Right lobe of liver (tissue), 6 donors: Measurements from ENCODE around the gene SUCLG2. TPM values are rescaled to one million over a fixed set of nuclear protein-coding genes. Genes with fewer than 3 reads are reported as not detected.
"Not testable (repeated sequence)": the region's sequence is repeated elsewhere in the genome, so short reads cannot be mapped to it uniquely, and the experiment has no call there.

Experiments used
- ATAC-seq, 4 donors: fragments of 200-7000 bp; cut with Tn5 transposase; one replicate each; pipeline ENCODE4 v1.9.1; 2020; ENCODE audit warnings: mild to moderate bottlenecking in 4 of 4, moderate library complexity in 4 of 4
- DNase-seq, 3 donors: peaks; one replicate each; pipeline ENCODE4 v3.0.0-alpha.2; 2020
- H3K27ac ChIP-seq, 3 donors: fragments of 200-600 bp; one replicate each; pipeline ENCODE4 v1.8.0; 2022
- H3K27me3 ChIP-seq, 2 donors: fragments of 200-600 bp; one replicate each; pipeline ENCODE4 v1.8.0; 2022
- H3K36me3 ChIP-seq, 4 donors: fragments of 200-600 bp; sonication (generic) in 1 of 4; one replicate each; pipeline versions ENCODE4 v1.5.1 to v1.8.0; 2017 to 2022; ENCODE audit warnings: control low read depth in 1 of 4
- H3K4me1 ChIP-seq, 4 donors: fragments of 200-600 bp; sonication (generic) in 1 of 4; one replicate each; pipeline versions ENCODE4 v1.5.1 to v1.8.0; 2017 to 2022; ENCODE audit warnings: control low read depth in 1 of 4
- H3K4me3 ChIP-seq, 3 donors: fragments of 200-600 bp; one replicate each; pipeline ENCODE4 v1.8.0; 2022
- H3K9me3 ChIP-seq, 4 donors: fragments of 200-600 bp; sonication (generic) in 1 of 4; one replicate each; pipeline versions ENCODE4 v1.5.1 to v1.8.0; 2017 to 2022; ENCODE audit warnings: control low read depth in 1 of 4
- CTCF ChIP-seq, 4 donors: fragments of 200-600 bp in 3 of 4; fragments of 450-650 bp in 1 of 4; IDR thresholded peaks; one replicate each; pipeline versions ENCODE4 v1.5.1 to v1.8.0; 2016 to 2022; ENCODE audit warnings: antibody characterized with exemption in 4 of 4, mild to moderate bottlenecking in 2 of 4
- POLR2A ChIP-seq: fragments of 450-650 bp; IDR thresholded peaks from one replicate; pipeline ENCODE4 v1.6.1; 2017; ENCODE audit warnings: antibody characterized with exemption, mild to moderate bottlenecking
- WGBS: methylation state at CpG from one replicate; pipeline ENCODE4 v1.1.6; 2018; ENCODE audit warnings: low coverage, low lambda C conversion rate; ENCODE audit not compliant: insufficient coverage; ENCODE audit errors: missing lambda C conversion rate; 5-methylcytosine and 5-hydroxymethylcytosine counted together
- intact Hi-C, 2 donors: fragments of 100-400 bp; cut with DNase I; formaldehyde crosslinking; loops; one replicate each; pipeline versions ENCODE4 v1.11.2 to v1.14.1; 2022
- total RNA-seq, 6 experiments: library from RNA; depleted of rRNA in 2 of 6; stranded (reverse); fragments of >200 nt in 2 of 6; fragmentation: NEBNext Ultra II Directional in 3 of 6; extraction: Animal tissue kit (Norgen Biotek cat#: 25700) in 3 of 6; gene quantifications; one replicate each; pipeline versions ENCODE4 v1.1.0 to v1.2.4, GENCODE V29; 2016 to 2023
- donor health status: DM: no; HTN: yes; CAD: no.
- donor health status: DM: no; HTN: no; CAD: no.
- donor health status: DM: no; HTN: no; CAD: no.
- donor health status: DM: no; HTN: yes; CAD: no.
- donor health status: DM: no; HTN: yes; CAD: no.

The SUCLG2 gene
- total RNA-seq, 6 experiments from 2014 or later, result 138 to 167 (median 158) TPM

DNA sequence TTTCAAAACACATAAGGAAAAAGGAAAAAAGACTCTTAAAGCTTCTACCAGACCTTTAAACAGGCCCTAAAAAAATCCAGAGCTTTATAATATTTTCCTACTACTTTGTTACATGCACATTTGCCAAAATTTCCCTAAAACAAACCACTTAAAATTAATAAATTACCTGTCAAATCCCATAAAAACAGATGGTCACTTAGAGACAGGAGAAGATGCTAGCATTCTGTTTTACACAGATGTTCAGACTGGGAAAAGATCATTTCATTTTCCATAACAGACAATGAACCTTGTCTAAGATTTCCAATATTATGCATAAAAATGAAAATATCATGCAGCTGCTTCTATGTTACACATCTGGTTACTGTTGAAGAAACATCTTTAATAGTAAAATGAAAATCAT, 66.6 kb downstream of the SUCLG2 start:
- H3K27me3 ChIP-seq, result no peaks in the 10 kb centered on the region
- no peak overlapping the region for H3K27ac ChIP-seq
- intact Hi-C loops, result no loop called here
- ATAC-seq (no peak), DNase-seq (no peak)
- H3K4me3 ChIP-seq, result no peak overlapping the region
- no peaks in the 10 kb centered on the region for H3K9me3 ChIP-seq
- no peaks in the 10 kb centered on the region for H3K36me3 ChIP-seq
- TF ChIP-seq POLR2A (no peak), CTCF (IDR thresholded peaks at IDR 0.05) (no peak)
- peaks cover 0 to 4% (median 0%) of the 10 kb centered on the region in 4 donors for H3K4me1 ChIP-seq

- DNase-seq (no peak), ATAC-seq (no peak)
- H3K27me3 ChIP-seq, result no peaks in the 10 kb centered on the region
- peaks cover 0 to 4% (median 0%) of the 10 kb centered on the region in 4 donors for H3K4me1 ChIP-seq
- no peaks in the 10 kb centered on the region for H3K9me3 ChIP-seq
- no peak for TF ChIP-seq CTCF (IDR thresholded peaks at IDR 0.05)
- no peak for TF ChIP-seq POLR2A
- intact Hi-C loops, result no loop called here
- H3K36me3 ChIP-seq, result no peaks in the 10 kb centered on the region
- 90% methylated on average over 4 of the region's 4 CpGs for WGBS
- H3K27ac ChIP-seq, result no peak overlapping the region
- no peak overlapping the region for H3K4me3 ChIP-seq
These were observed 67.1 kb downstream of the SUCLG2 start for GRCh38 chr3:67587301-67587700.

DNA sequence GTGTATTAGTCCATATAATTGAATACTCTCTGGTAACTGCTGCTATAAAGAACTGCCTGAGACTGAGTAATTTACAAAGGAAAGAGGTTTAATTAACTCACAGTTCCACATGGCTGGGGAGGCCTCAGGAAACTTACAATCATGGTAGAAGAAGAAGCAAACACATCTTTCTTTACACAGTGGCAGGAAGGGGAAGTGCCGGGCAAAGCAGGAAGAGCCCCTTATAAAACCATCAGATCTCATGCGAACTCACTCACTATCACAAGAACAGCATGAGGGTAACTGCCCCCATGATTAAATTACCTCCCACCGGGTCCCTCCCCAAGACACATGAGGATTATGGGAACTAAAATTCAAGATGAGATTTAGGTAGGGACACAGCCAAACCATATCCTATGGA, 69.8 kb downstream of the SUCLG2 start:
- H3K9me3 ChIP-seq, DNase-seq, H3K27ac ChIP-seq, H3K4me3 ChIP-seq, H3K36me3 ChIP-seq, H3K27me3 ChIP-seq, intact Hi-C loops, H3K4me1 ChIP-seq, ATAC-seq: not testable (repeated sequence)
- WGBS, result 82% methylated on average over 3 of the region's 3 CpGs

DNA sequence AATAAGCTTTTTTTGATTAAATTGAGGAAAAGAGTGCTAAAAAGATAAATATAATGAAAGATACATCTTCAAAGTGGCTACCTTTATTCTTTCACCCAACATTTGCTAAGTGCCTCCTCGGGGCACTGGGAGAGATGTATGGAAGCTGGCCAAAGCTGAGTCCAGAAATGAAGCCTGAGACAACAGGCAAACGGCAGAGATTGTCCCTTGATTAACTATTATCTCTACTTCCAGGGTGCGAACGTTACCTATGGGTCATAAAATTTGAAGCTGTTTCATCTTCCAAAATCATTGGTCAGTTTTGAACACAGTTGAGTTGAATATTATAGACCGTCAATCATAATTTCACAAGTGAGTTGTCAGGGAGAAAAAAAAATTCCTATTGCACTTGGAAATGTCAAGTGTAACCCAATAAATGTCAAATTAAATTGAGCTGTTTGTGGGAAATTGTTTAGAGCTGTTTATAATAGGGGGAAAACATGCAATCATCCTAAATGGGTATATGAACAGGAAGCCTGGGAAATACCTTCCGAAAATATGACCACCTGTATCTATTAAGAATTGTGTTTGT, 73.9 kb downstream of the SUCLG2 start:
- ATAC-seq, result no peak
- Histone ChIP-seq H3K9me3 (no peaks in the 10 kb centered on the region), H3K27ac (no peak overlapping the region), H3K4me3 (no peak overlapping the region), H3K36me3 (no peaks in the 10 kb centered on the region), H3K27me3 (no peaks in the 10 kb centered on the region), H3K4me1 (no peaks in the 10 kb centered on the region)
- 82% methylated on average over 4 of the region's 6 CpGs for WGBS
- no peak for TF ChIP-seq POLR2A
- no peak for TF ChIP-seq CTCF (IDR thresholded peaks at IDR 0.05)
- DNase-seq, result no peak
- intact Hi-C loops, result no loop called here

DNA sequence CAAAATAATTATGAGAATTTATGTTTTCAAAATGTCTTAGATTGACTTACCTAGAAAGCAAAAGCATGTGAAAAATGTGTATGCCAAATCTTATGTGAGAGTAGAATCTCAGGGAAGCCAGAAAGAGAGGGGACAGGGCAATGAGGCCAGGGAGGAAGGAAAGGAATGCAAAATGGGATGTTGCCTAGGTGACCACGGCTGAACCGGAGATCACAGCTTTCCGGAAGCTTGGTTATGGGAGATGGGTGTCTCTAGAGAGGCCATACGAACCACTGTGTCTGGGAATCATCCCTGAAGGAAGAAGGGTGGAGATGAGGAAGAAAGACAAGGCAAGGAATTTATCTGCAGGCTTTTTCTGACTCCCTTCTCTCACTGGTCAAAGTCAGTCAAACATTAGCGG, 76.0 kb downstream of the SUCLG2 start:
- 83% methylated on average over 1 of the region's 5 CpGs for WGBS
- Histone ChIP-seq H3K36me3 (no peaks in the 10 kb centered on the region), H3K27ac (no peak overlapping the region), H3K4me3 (no peak overlapping the region), H3K27me3 (no peaks in the 10 kb centered on the region), H3K4me1 (no peaks in the 10 kb centered on the region), H3K9me3 (no peaks in the 10 kb centered on the region)
- intact Hi-C loops, result no loop called here
- DNase-seq, result no peak
- TF ChIP-seq CTCF (IDR thresholded peaks at IDR 0.05), result no peak
- no peak for TF ChIP-seq POLR2A
- no peak for ATAC-seq
